H9 (cell line): ENCODE results near the gene STC2. TPM values are rescaled to one million over a fixed set of nuclear protein-coding genes. Genes with fewer than 3 reads are reported as not detected.
A peak's percentile ranks its signal among the peaks of the same experiment; 100 is the strongest.

Experiments
- DNase-seq: peaks from one replicate; pipeline ENCODE4 v3.0.0-alpha.2; 2017
- H2AFZ ChIP-seq: one replicate; pipeline ENCODE4 v1.6.1; 2013; ENCODE audit warnings: mild to moderate bottlenecking, low read length, control low read depth, moderate library complexity
- H2AK5ac ChIP-seq: 2 replicates; pipeline ENCODE4 v1.6.1; 2013; ENCODE audit warnings: low read length, control low read depth, mixed read lengths; ENCODE audit not compliant: insufficient read length
- H2BK120ac ChIP-seq: one replicate; pipeline ENCODE4 v1.6.1; 2013; ENCODE audit warnings: low read depth, mild to moderate bottlenecking, low read length, control low read depth, inconsistent platforms; ENCODE audit not compliant: poor library complexity, severe bottlenecking
- H2BK12ac ChIP-seq: 2 replicates; pipeline ENCODE4 v1.6.1; 2013; ENCODE audit warnings: low read length, control low read depth, mixed read lengths, low read depth; ENCODE audit not compliant: insufficient read length
- H2BK15ac ChIP-seq: 2 replicates; pipeline ENCODE4 v1.6.1; 2013; ENCODE audit warnings: low read depth, low read length, control low read depth
- H2BK20ac ChIP-seq: one replicate; pipeline ENCODE4 v1.6.1; 2013; ENCODE audit warnings: low read depth, mild to moderate bottlenecking, low read length, control low read depth, inconsistent platforms; ENCODE audit not compliant: poor library complexity, severe bottlenecking
- H2BK5ac ChIP-seq: 2 replicates; pipeline ENCODE4 v1.6.1; 2013; ENCODE audit warnings: low read length, control low read depth, mixed read lengths; ENCODE audit not compliant: insufficient read length
- H3K14ac ChIP-seq: 2 replicates; pipeline ENCODE4 v1.6.1; 2013; ENCODE audit warnings: low read length, control low read depth; ENCODE audit not compliant: insufficient read depth
- H3K18ac ChIP-seq: 2 replicates; pipeline ENCODE4 v1.6.1; 2013; ENCODE audit warnings: low read depth, mild to moderate bottlenecking, mixed read lengths, low read length, control low read depth; ENCODE audit not compliant: insufficient read length
- H3K23ac ChIP-seq: 2 replicates; pipeline ENCODE4 v1.6.1; 2013; ENCODE audit warnings: low read length, control low read depth, mixed read lengths, low read depth; ENCODE audit not compliant: insufficient read length
- H3K23me2 ChIP-seq: 2 replicates; pipeline ENCODE4 v1.6.1; 2013; ENCODE audit warnings: low read depth, mild to moderate bottlenecking, mixed read lengths, low read length, control low read depth; ENCODE audit not compliant: insufficient read length, poor library complexity, severe bottlenecking
- H3K27ac ChIP-seq: 2 replicates; pipeline ENCODE4 v1.5.1; 2013; ENCODE audit warnings: low read length, control low read depth, mixed read lengths, low read depth; ENCODE audit not compliant: insufficient read length
- H3K27me3 ChIP-seq: 2 replicates; pipeline ENCODE4 v1.6.1; 2013; ENCODE audit warnings: low read length, control low read depth, inconsistent platforms; ENCODE audit not compliant: insufficient read depth
- H3K4ac ChIP-seq: 2 replicates; pipeline ENCODE4 v1.6.1; 2013; ENCODE audit warnings: low read depth, mild to moderate bottlenecking, control low read depth, inconsistent platforms, low read length, moderate library complexity
- H3K4me1 ChIP-seq: 2 replicates; pipeline ENCODE4 v1.6.1; 2013; ENCODE audit warnings: low read length, control low read depth, inconsistent platforms; ENCODE audit not compliant: insufficient read depth
- H3K4me2 ChIP-seq: 2 replicates; pipeline ENCODE4 v1.6.1; 2013; ENCODE audit warnings: low read length, control low read depth, mixed read lengths; ENCODE audit not compliant: insufficient read length, insufficient read depth
- H3K56ac ChIP-seq: 2 replicates; pipeline ENCODE4 v1.6.1; 2013; ENCODE audit warnings: low read depth, mild to moderate bottlenecking, mixed read lengths, low read length, control low read depth; ENCODE audit not compliant: insufficient read length
- H3K79me1 ChIP-seq: 2 replicates; pipeline ENCODE4 v1.6.1; 2013; ENCODE audit warnings: low read depth, mild to moderate bottlenecking, moderate library complexity, low read length, control low read depth, inconsistent platforms; ENCODE audit not compliant: insufficient read depth, poor library complexity, severe bottlenecking
- H3K79me2 ChIP-seq: 2 replicates; pipeline ENCODE4 v1.6.1; 2013; ENCODE audit warnings: low read length, control low read depth, inconsistent platforms; ENCODE audit not compliant: insufficient read depth
- H3K9ac ChIP-seq: 2 replicates; pipeline ENCODE4 v1.6.1; 2013; ENCODE audit warnings: low read length, control low read depth, mixed read lengths; ENCODE audit not compliant: insufficient read length; ENCODE audit errors: extremely low read depth
- H3K9me3 ChIP-seq: one replicate; pipeline ENCODE4 v1.6.1; 2013; ENCODE audit warnings: low read depth, low read length, inconsistent platforms; ENCODE audit not compliant: control insufficient read depth
- H3T11ph ChIP-seq: one replicate; pipeline ENCODE4 v1.6.1; 2013; ENCODE audit warnings: mild to moderate bottlenecking, low read length, control low read depth, inconsistent platforms
- H4K20me1 ChIP-seq: one replicate; pipeline ENCODE4 v1.6.1; 2013; ENCODE audit not compliant: control insufficient read depth, insufficient read length, insufficient read depth
- H4K5ac ChIP-seq: 2 replicates; pipeline ENCODE4 v1.6.1; 2013; ENCODE audit warnings: low read depth, mild to moderate bottlenecking, mixed read lengths, low read length, control low read depth; ENCODE audit not compliant: insufficient read length
- H4K8ac ChIP-seq: replicated peaks from 2 replicates; pipeline ENCODE4 v1.6.1; 2013; ENCODE audit warnings: low read length, control low read depth, mixed read lengths, low read depth; ENCODE audit not compliant: insufficient read length
- H4K91ac ChIP-seq: 2 replicates; pipeline ENCODE4 v1.6.1; 2013; ENCODE audit warnings: low read depth, mild to moderate bottlenecking, moderate library complexity, mixed read lengths, low read length, control low read depth; ENCODE audit not compliant: insufficient read length
- H3K27ac Mint-ChIP-seq, 3 experiments: 2 replicates in 2 of 3; 3 replicates in 1 of 3; pipeline ENCODE4 v1.8.0; 2020 to 2021; ENCODE audit warnings: mixed read lengths in 3 of 3, mild to moderate bottlenecking in 1 of 3, moderate library complexity in 1 of 3
- H3K27me3 Mint-ChIP-seq: 2 replicates; pipeline ENCODE4 v1.8.0; 2021; ENCODE audit warnings: low read depth, mild to moderate bottlenecking, moderate library complexity, mixed read lengths
- H3K36me3 Mint-ChIP-seq, 3 experiments: 2 replicates in 2 of 3; 3 replicates in 1 of 3; pipeline ENCODE4 v1.8.0; 2020 to 2021; ENCODE audit warnings: low read depth in 3 of 3, mixed read lengths in 3 of 3; ENCODE audit not compliant: insufficient read depth in 1 of 3
- H3K4me1 Mint-ChIP-seq, 2 experiments: 2 replicates each; pipeline ENCODE4 v1.8.0; 2020; ENCODE audit warnings: mixed read lengths in 2 of 2
- H3K4me3 Mint-ChIP-seq, 2 experiments: 2 replicates in 1 of 2; 3 replicates in 1 of 2; pipeline ENCODE4 v1.8.0; 2020 to 2021; ENCODE audit warnings: mild to moderate bottlenecking in 2 of 2, mixed read lengths in 2 of 2, moderate library complexity in 1 of 2
- H3K9me3 Mint-ChIP-seq, 2 experiments: 2 replicates in 1 of 2; 3 replicates in 1 of 2; pipeline ENCODE4 v1.8.0; 2020; ENCODE audit warnings: mild to moderate bottlenecking in 2 of 2, mixed read lengths in 2 of 2, moderate library complexity in 1 of 2
- WGBS: extraction: QIAGEN DNeasy Blood & Tissue Kit; methylation state at CpG from one replicate; pipeline ENCODE4 v1.1.7; 2013; ENCODE audit warnings: missing lambda C conversion rate, low lambda C conversion rate, mixed read lengths; ENCODE audit not compliant: insufficient read length; ENCODE audit errors: extremely low coverage; 5-methylcytosine and 5-hydroxymethylcytosine counted together
- total RNA-seq: library from RNA; stranded (reverse); gene quantifications from 2 replicates; pipeline ENCODE4 v1.2.1, GENCODE V29; 2021
- TF ChIP-seq, protein P1 (sequence below): fragments of 200-600 bp; sonication (generic); conservative IDR thresholded peaks from 3 replicates; pipeline ENCODE4 v1.8.0; 2021; ENCODE audit warnings: antibody characterized with exemption, mild to moderate bottlenecking

Gene STC2
- total RNA-seq, 1 experiment from 2014 or later, result 77.7 TPM

DNA sequence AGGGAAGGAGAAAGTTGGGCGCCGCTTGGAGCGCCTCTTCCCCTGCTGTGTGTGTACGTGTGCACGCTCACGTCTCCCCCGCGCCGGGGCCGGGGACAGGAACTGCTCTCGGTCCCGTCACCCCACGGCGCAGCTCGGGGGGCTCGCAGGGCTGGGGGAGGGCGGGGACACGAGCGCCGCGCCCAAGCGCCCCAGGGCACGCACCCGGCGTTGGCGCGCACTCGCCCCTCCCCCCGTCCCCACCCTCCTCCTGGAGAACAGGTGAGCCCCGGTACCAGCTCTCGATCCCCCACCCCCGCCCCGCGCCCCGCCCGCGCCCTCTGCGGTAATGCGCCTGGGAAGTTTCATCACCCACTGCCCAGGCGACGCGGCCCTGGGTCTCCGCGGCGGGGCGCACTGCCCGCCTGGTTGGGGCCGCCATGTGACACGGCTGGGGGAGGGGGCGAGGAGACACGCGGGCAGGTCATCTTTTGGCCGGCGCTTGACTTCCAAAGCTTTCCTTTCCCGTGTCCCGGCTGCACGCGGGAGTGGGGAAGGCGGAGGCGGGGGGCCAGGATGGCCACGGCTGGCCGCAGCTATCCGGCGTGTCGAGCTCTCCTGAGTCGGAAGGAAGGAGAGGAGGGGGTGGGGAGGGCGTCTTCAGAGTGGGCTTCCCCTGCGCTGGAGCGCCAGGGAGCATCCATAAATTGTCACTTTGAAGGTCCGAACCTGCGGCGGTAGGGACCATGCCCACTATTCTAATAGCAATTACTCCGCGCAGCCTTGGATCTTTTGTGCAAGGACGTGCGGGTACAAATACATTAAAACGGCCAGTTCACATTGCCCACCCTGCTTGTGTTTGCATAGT, 1.5 kb upstream of the STC2 start:
- Histone ChIP-seq H3T11ph (no peak overlapping the region), H3K18ac (peak overlapping the region; percentile 83), H3K23me2 (peaks cover 22% of the 10 kb centered on the region), H3K4me2 (peak overlapping the region; percentile 74), H2AFZ (no peak overlapping the region), H4K5ac (no peak overlapping the region), H3K9ac (peak overlapping the region; percentile 36), H2BK15ac (no peak overlapping the region), H4K20me1 (no peaks in the 10 kb centered on the region), H3K23ac (no peak overlapping the region), H4K8ac (no peak overlapping the region), H2BK20ac (peak overlapping the region; percentile 65), H3K79me2 (peaks cover 8% of the 10 kb centered on the region; the same call in 1 of the 2 replicates), H3K27ac (no peak overlapping the region), H3K79me1 (peaks cover 3% of the 10 kb centered on the region), H2BK5ac (no peak overlapping the region), H2AK5ac (no peak overlapping the region), H2BK120ac (no peak overlapping the region), H4K91ac (no peak overlapping the region), H3K56ac (no peak overlapping the region), H3K9me3 (no peaks in the 10 kb centered on the region), H3K14ac (peak overlapping the region; percentile 79; the same call in 1 of the 2 replicates), H3K4me1 (no peaks in the 10 kb centered on the region), H3K4ac (no peak overlapping the region; the same call in 1 of the 2 replicates), H2BK12ac (no peak overlapping the region), H3K27me3 (no peaks in the 10 kb centered on the region; the same call in 1 of the 2 replicates)
- peaks cover 23% of the 10 kb centered on the region for H3K27me3 Mint-ChIP-seq
- peak overlapping the region; percentile 97 to 100 for H3K4me3 Mint-ChIP-seq
- H3K4me1 Mint-ChIP-seq, result peaks cover 43 to 48% of the 10 kb centered on the region in 2 experiments
- peaks cover 0 to 4% of the 10 kb centered on the region in 2 experiments; a peak in 2 of 5 replicates for H3K9me3 Mint-ChIP-seq
- no CpG with 5 or more reads among the region's 77 CpGs for WGBS
- TF ChIP-seq, protein P1, sequence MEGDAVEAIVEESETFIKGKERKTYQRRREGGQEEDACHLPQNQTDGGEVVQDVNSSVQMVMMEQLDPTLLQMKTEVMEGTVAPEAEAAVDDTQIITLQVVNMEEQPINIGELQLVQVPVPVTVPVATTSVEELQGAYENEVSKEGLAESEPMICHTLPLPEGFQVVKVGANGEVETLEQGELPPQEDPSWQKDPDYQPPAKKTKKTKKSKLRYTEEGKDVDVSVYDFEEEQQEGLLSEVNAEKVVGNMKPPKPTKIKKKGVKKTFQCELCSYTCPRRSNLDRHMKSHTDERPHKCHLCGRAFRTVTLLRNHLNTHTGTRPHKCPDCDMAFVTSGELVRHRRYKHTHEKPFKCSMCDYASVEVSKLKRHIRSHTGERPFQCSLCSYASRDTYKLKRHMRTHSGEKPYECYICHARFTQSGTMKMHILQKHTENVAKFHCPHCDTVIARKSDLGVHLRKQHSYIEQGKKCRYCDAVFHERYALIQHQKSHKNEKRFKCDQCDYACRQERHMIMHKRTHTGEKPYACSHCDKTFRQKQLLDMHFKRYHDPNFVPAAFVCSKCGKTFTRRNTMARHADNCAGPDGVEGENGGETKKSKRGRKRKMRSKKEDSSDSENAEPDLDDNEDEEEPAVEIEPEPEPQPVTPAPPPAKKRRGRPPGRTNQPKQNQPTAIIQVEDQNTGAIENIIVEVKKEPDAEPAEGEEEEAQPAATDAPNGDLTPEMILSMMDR, result peak; percentile 37; the same call in 2 of the 3 replicates
- H3K27ac Mint-ChIP-seq, result peak overlapping the region; percentile 98 to 99 (median 99)
- peak; percentile 83 for DNase-seq
- peaks cover 23 to 28% (median 25%) of the 10 kb centered on the region in 3 experiments for H3K36me3 Mint-ChIP-seq
